GM18909 (cell line): ENCODE measurements around the gene ARHGEF37.
"Not testable (repeated sequence)": the region's sequence is repeated elsewhere in the genome, so short reads cannot be mapped to it uniquely, and the experiment has no call there.

ENCODE experiments used
- ATAC-seq: cut with Tn5 transposase; IDR thresholded peaks from one replicate; pipeline ENCODE4 v1.9.1; 2021; ENCODE audit warnings: mild to moderate bottlenecking; ENCODE audit not compliant: unreplicated experiment, poor library complexity

ARHGEF37 gene

GRCh38 chr5:149667829-149668330 lies 86.6 kb downstream of the ARHGEF37 start:
- ATAC-seq = no peak

- not testable (repeated sequence) for ATAC-seq
Measured at GRCh38 chr5:149669273-149669672, 88.0 kb downstream of the ARHGEF37 start.

- no peak for ATAC-seq
Measured at GRCh38 chr5:149671544-149671943, 90.2 kb downstream of the ARHGEF37 start.

- no peak for ATAC-seq
Measured at GRCh38 chr5:149672701-149673476, 91.6 kb downstream of the ARHGEF37 start.

- ATAC-seq = no peak
Measured at GRCh38 chr5:149674686-149675085, 93.4 kb downstream of the ARHGEF37 start.

- no peak for ATAC-seq
Measured at GRCh38 chr5:149675610-149676201, 94.4 kb downstream of the ARHGEF37 start.

GRCh38 chr5:149677731-149678130 lies 96.4 kb downstream of the ARHGEF37 start:
- ATAC-seq = no peak

GRCh38 chr5:149679876-149680809 lies 98.8 kb downstream of the ARHGEF37 start:
- ATAC-seq = peak; percentile 41

GRCh38 chr5:149680810-149681221 lies 99.5 kb downstream of the ARHGEF37 start:
- peak; percentile 98 for ATAC-seq

GRCh38 chr5:149681252-149681651 lies 100.0 kb downstream of the ARHGEF37 start:
- ATAC-seq = no peak

- ATAC-seq = no peak
Measured at GRCh38 chr5:149681922-149682321, 100.6 kb downstream of the ARHGEF37 start.

GRCh38 chr5:149682532-149683075 lies 101.3 kb downstream of the ARHGEF37 start:
- no peak for ATAC-seq

- no peak for ATAC-seq
Measured at GRCh38 chr5:149683964-149684363, 102.7 kb downstream of the ARHGEF37 start.

GRCh38 chr5:149684371-149684770 lies 103.1 kb downstream of the ARHGEF37 start:
- ATAC-seq = no peak
